GM10266 (cell line): ENCODE measurements around the gene CXCL1.

ENCODE experiments used
- DNase-seq: peaks from one replicate; pipeline ENCODE4 v3.0.0; 2012; ENCODE audit errors: extremely low spot score
- CTCF ChIP-seq: IDR thresholded peaks from 2 replicates; pipeline ENCODE4 v1.5.1; 2012; ENCODE audit warnings: mild to moderate bottlenecking, low read depth; ENCODE audit not compliant: control insufficient read depth, insufficient read depth; ENCODE audit errors: missing control alignments

Gene CXCL1

GRCh38 chr4:73870260-73870659, 1.1 kb downstream of the CXCL1 start:
- DNase-seq = no peak
- TF ChIP-seq CTCF = no peak

- DNase-seq = no peak
- no peak for TF ChIP-seq CTCF
Measured at GRCh38 chr4:73870768-73871167, 1.6 kb downstream of the CXCL1 start.

GRCh38 chr4:73871511-73872310, 2.5 kb downstream of the CXCL1 start:
- TF ChIP-seq CTCF = no peak
- no peak for DNase-seq

- DNase-seq = no peak
- no peak for TF ChIP-seq CTCF
Measured at GRCh38 chr4:73872316-73873108, 3.3 kb downstream of the CXCL1 start.

- DNase-seq = no peak
Measured at GRCh38 chr4:73874386-73874785, 5.2 kb downstream of the CXCL1 start.

GRCh38 chr4:73875401-73875800, 6.2 kb downstream of the CXCL1 start:
- no peak for DNase-seq
- no peak for TF ChIP-seq CTCF

More at GRCh38 chr4:73874386-73874785, 5.2 kb downstream of the CXCL1 start:
- TF ChIP-seq CTCF = no peak

GRCh38 chr4:73883306-73883705, 14.1 kb downstream of the CXCL1 start:
- TF ChIP-seq CTCF = no peak
- DNase-seq = no peak
